HG03175 (cell line): ENCODE data around the gene CKMT1B.
"Not testable (repeated sequence)": the region's sequence is repeated elsewhere in the genome, so short reads cannot be mapped to it uniquely, and the experiment has no call there.

ENCODE experiments used
- ATAC-seq: cut with Tn5 transposase; IDR thresholded peaks from one replicate; pipeline ENCODE4 v1.9.1; 2021; ENCODE audit warnings: mild to moderate bottlenecking, moderate library complexity; ENCODE audit not compliant: unreplicated experiment

Gene CKMT1B

GRCh38 chr15:43626937-43627336 is 33.1 kb downstream of the CKMT1B start:
- ATAC-seq: not testable (repeated sequence)

- ATAC-seq: not testable (repeated sequence)
These were observed 44.8 kb downstream of the CKMT1B start for GRCh38 chr15:43638464-43639204.
